Upper lobe of left lung (tissue), 4 donors: Measurements from ENCODE around the gene TOMM40.

ENCODE experiments used
- EP300 ChIP-seq, 4 donors: sonication (generic); formaldehyde crosslinking; IDR thresholded peaks; one replicate each; pipeline ENCODE4 v1.5.1; 2017; ENCODE audit warnings: antibody characterized with exemption in 4 of 4, control low read depth in 2 of 4
- POLR2A ChIP-seq, 4 donors: fragments of 450-650 bp; IDR thresholded peaks; one replicate each; pipeline ENCODE4 v1.5.1; 2016 to 2017; ENCODE audit warnings: antibody characterized with exemption in 4 of 4, mild to moderate bottlenecking in 2 of 4
- POLR2AphosphoS5 ChIP-seq, 2 donors: sonication (generic); formaldehyde crosslinking; IDR thresholded peaks; one replicate each; pipeline ENCODE4 v1.5.1; 2017; ENCODE audit warnings: antibody characterized with exemption in 2 of 2
- TF ChIP-seq, protein P1 (sequence below), 6 experiments: fragments of 450-650 bp in 4 of 6; fragments of 200-600 bp in 2 of 6; sonication (generic) in 2 of 6; IDR thresholded peaks; one replicate each; pipeline ENCODE4 v1.5.1; 2016 to 2019; ENCODE audit warnings: antibody characterized with exemption in 6 of 6

DNA sequence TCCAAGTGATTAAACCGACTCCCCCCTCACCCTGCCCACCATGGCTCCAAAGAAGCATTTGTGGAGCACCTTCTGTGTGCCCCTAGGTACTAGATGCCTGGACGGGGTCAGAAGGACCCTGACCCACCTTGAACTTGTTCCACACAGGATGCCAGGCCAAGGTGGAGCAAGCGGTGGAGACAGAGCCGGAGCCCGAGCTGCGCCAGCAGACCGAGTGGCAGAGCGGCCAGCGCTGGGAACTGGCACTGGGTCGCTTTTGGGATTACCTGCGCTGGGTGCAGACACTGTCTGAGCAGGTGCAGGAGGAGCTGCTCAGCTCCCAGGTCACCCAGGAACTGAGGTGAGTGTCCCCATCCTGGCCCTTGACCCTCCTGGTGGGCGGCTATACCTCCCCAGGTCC is 16.6 kb downstream of the TOMM40 start:
- TF ChIP-seq POLR2AphosphoS5 (IDR thresholded peaks at IDR 0.05) (no peak), POLR2A (IDR thresholded peaks at IDR 0.05) (no peak), EP300 (IDR thresholded peaks at IDR 0.05) (no peak)
- TF ChIP-seq, protein P1, sequence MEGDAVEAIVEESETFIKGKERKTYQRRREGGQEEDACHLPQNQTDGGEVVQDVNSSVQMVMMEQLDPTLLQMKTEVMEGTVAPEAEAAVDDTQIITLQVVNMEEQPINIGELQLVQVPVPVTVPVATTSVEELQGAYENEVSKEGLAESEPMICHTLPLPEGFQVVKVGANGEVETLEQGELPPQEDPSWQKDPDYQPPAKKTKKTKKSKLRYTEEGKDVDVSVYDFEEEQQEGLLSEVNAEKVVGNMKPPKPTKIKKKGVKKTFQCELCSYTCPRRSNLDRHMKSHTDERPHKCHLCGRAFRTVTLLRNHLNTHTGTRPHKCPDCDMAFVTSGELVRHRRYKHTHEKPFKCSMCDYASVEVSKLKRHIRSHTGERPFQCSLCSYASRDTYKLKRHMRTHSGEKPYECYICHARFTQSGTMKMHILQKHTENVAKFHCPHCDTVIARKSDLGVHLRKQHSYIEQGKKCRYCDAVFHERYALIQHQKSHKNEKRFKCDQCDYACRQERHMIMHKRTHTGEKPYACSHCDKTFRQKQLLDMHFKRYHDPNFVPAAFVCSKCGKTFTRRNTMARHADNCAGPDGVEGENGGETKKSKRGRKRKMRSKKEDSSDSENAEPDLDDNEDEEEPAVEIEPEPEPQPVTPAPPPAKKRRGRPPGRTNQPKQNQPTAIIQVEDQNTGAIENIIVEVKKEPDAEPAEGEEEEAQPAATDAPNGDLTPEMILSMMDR (IDR thresholded peaks at IDR 0.05), result no peak
